Left lobe of liver (tissue), 2 donors: ENCODE results near the gene GRAPL. TPM values are rescaled to one million over a fixed set of nuclear protein-coding genes. Genes with fewer than 3 reads are reported as not detected.
A peak's percentile ranks its signal among the peaks of the same experiment; 100 is the strongest.
"Not testable (repeated sequence)": the region's sequence is repeated elsewhere in the genome, so short reads cannot be mapped to it uniquely, and the experiment has no call there.

Experiments used
- ATAC-seq: fragments of 200-7000 bp; cut with Tn5 transposase; one replicate; pipeline ENCODE4 v1.9.1; 2020; ENCODE audit warnings: mild to moderate bottlenecking, moderate library complexity
- DNase-seq: peaks from one replicate; pipeline ENCODE4 v3.0.0-alpha.2; 2020; ENCODE audit warnings: low spot score
- total RNA-seq: library from RNA; stranded (reverse); gene quantifications from one replicate; pipeline ENCODE4 v1.2.1, GENCODE V29; 2021
- donor health status: DM: no; HTN: no; CAD: no; lungs with moderate emphysema.
- donor health status: DM: no; HTN: yes; CAD: no.

The GRAPL gene
- total RNA-seq, 1 donor from 2014 or later = 3.0 TPM

- not testable (repeated sequence) for DNase-seq
- peak; percentile 39 for ATAC-seq
Measured at GRCh38 chr17:19187883-19188869, 60.8 kb downstream of the GRAPL start.

- DNase-seq = not testable (repeated sequence)
- ATAC-seq = peak; percentile 73
Measured at GRCh38 chr17:19188870-19189708, 61.7 kb downstream of the GRAPL start.

GRCh38 chr17:19189781-19190405 is 62.5 kb downstream of the GRAPL start:
- not testable (repeated sequence) for DNase-seq, ATAC-seq

GRCh38 chr17:19196382-19197204 is 69.2 kb downstream of the GRAPL start:
- peak; percentile 99 for ATAC-seq
- DNase-seq = not testable (repeated sequence)

- DNase-seq = not testable (repeated sequence)
- peak; percentile 98 for ATAC-seq
Measured at GRCh38 chr17:19202448-19202847, 75.1 kb downstream of the GRAPL start.

GRCh38 chr17:19203429-19203828 is 76.0 kb downstream of the GRAPL start:
- DNase-seq = not testable (repeated sequence)
- peak; percentile 16 for ATAC-seq

Other genes starting within 250 kb of the GRAPL start
- not detected for gene SLC5A10, start 175.4 kb upstream of the GRAPL start, total RNA-seq
- gene FAM83G, start 122.8 kb upstream of the GRAPL start, total RNA-seq = 11.7 TPM
- gene GRAP, start 80.6 kb upstream of the GRAPL start, total RNA-seq = 4.0 TPM
- gene EPN2, start 109.8 kb downstream of the GRAPL start, total RNA-seq = 13.1 TPM
- gene B9D1, start 235.1 kb downstream of the GRAPL start, total RNA-seq = 3.0 TPM